Heart right ventricle (tissue), 16 donors: ENCODE data around the gene RNASEH1. TPM values are rescaled to one million over a fixed set of nuclear protein-coding genes. Genes with fewer than 3 reads are reported as not detected.

ENCODE experiments used
- ATAC-seq, 8 donors: fragments of 200-7000 bp; cut with Tn5 transposase; one replicate each; pipeline ENCODE4 v1.9.1; 2020; ENCODE audit warnings: mild to moderate bottlenecking in 8 of 8, moderate library complexity in 8 of 8, moderate number of reproducible peaks in 1 of 8
- DNase-seq, 2 donors: peaks; one replicate each; pipeline ENCODE4 v3.0.0-alpha.2; 2020
- H3K27ac ChIP-seq, 10 donors: fragments of 200-600 bp; sonication (generic) in 2 of 10; one replicate each; pipeline versions ENCODE4 v1.5.0 to v1.8.0; 2020 to 2022; ENCODE audit warnings: mild to moderate bottlenecking in 3 of 10
- H3K27me3 ChIP-seq, 7 donors: fragments of 200-600 bp; one replicate each; pipeline ENCODE4 v1.8.0; 2021 to 2022; ENCODE audit warnings: mild to moderate bottlenecking in 2 of 7
- H3K36me3 ChIP-seq, 9 donors: fragments of 200-600 bp; sonication (generic) in 1 of 9; one replicate each; pipeline versions ENCODE4 v1.5.0 to v1.8.0; 2020 to 2022; ENCODE audit warnings: mild to moderate bottlenecking in 2 of 9
- H3K4me1 ChIP-seq, 9 donors: fragments of 200-600 bp; sonication (generic) in 1 of 9; one replicate each; pipeline versions ENCODE4 v1.5.0 to v1.8.0; 2020 to 2022; ENCODE audit warnings: mild to moderate bottlenecking in 4 of 9
- H3K4me3 ChIP-seq, 10 donors: fragments of 200-600 bp; sonication (generic) in 2 of 10; one replicate each; pipeline versions ENCODE4 v1.5.0 to v1.8.0; 2020 to 2022; ENCODE audit warnings: mild to moderate bottlenecking in 7 of 10, moderate library complexity in 2 of 10
- H3K9me3 ChIP-seq, 11 donors: fragments of 200-600 bp in 10 of 11; sonication (generic) in 2 of 11; one replicate each; pipeline versions ENCODE4 v1.5.0 to v1.8.0; 2013 to 2022; ENCODE audit warnings: mild to moderate bottlenecking in 2 of 11, control low read depth in 1 of 11, moderate library complexity in 1 of 11
- CTCF ChIP-seq, 9 donors: fragments of 200-600 bp; sonication (generic) in 2 of 9; IDR thresholded peaks; one replicate each; pipeline versions ENCODE4 v1.5.0 to v1.8.0; 2021 to 2022; ENCODE audit warnings: antibody characterized with exemption in 9 of 9, mild to moderate bottlenecking in 5 of 9, moderate library complexity in 1 of 9
- WGBS, 2 donors: extraction: QIAGEN DNeasy Blood & Tissue Kit; methylation state at CpG; one replicate each; pipeline ENCODE4 v1.1.7; 2013; ENCODE audit warnings: inconsistent platforms in 1 of 2; 5-methylcytosine and 5-hydroxymethylcytosine counted together
- intact Hi-C, 10 donors: fragments of 100-400 bp; cut with DNase I; formaldehyde crosslinking; loops; one replicate each; pipeline versions ENCODE4 v1.11.1 to v1.14.2; 2022
- polyA plus RNA-seq, 2 donors: library from polyadenylated mRNA; stranded (reverse); fragments of 200-250 nt; gene quantifications; one replicate each; pipeline ENCODE4 v1.2.3, GENCODE V29; 2013
- total RNA-seq, 10 donors: library from RNA; stranded (reverse); fragmentation: NEBNext Ultra II Directional in 3 of 10; extraction: Animal tissue kit (Norgen Biotek cat#: 25700) in 3 of 10; gene quantifications; one replicate each; pipeline versions ENCODE4 v1.2.1 to v1.2.4, GENCODE V29; 2021 to 2023
- donor health status: Arrhythmogenic right ventricular cardiomyopathy.
- donor health status: ischemic (EF 13 %, LVEDD 7.1; RV severe dilation, severe dysfunction).
- donor health status: healthy with polysubstance abuse.
- donor health status: DM: no; HTN: yes; CAD: no.
- donor health status: DM: no; HTN: no; CAD: no.
- donor health status: ischemic (EF 25% LVEDD 6.9; RV normal size, moderate dysfunction).
- donor health status: ischemic (EF 25% LVEDD 5.7; RV mildly dilated, moderate dysfunction).
- donor health status: healthy.
- donor health status: DM: yes; HTN: yes; CAD: no.
- donor health status: Ischemic cardiomyopathy.
- donor health status: ischemic (EF 35%, LVEDD 5.7; RV mildly dilated, moderate dysfunction).
- donor health status: nonischemic (EF 11% LVEDD 7.7; RV severe dilation, severe dysfunction).
- donor health status: DM: yes; HTN: yes; CAD: no.
- donor health status: PGD.
- donor health status: ischemic (EF 29% LVEDD 5.4; RV normal size, mild dysfunction).
- donor health status: nonischemic (EF 23%, LVEDD 6.1; RV moderate dilation, normal function).

The RNASEH1 gene
- total and polyA plus RNA-seq, 12 donors = 8.7 to 24.0 (median 19.3) TPM

DNA sequence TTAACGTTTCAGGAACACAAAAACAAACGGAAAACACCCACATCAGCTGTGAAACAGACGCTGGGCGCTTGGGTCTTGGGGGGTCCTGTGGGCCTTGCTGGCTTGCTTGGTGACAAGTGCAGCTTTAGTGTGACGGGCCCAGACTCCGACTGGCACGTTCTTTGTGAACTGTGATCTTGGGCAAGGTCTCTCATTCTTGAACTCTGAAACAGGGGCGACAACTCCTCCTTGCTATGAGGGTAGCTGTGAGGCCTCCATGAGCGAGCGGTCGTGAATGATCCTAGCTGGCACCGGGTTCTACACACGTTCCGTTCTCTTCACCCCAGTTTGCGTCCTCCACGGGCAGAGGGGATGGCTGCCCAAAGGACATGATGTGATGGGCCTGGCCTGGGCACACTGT lies 28.1 kb upstream of the RNASEH1 start:
- H3K4me3 ChIP-seq = peak overlapping the region in 2 of 10 donors; percentile 27 to 43
- peak overlapping the region; percentile 68 to 89 (median 77) for H3K27ac ChIP-seq
- DNase-seq (no peak), ATAC-seq (no peak)
- no peak for TF ChIP-seq CTCF (IDR thresholded peaks at IDR 0.05)
- no peaks in the 10 kb centered on the region for H3K27me3 ChIP-seq
- 84 to 85% methylated on average over 16 of the region's 16 CpGs for WGBS, 2 donors
- H3K4me1 ChIP-seq = peaks cover 3 to 27% (median 20%) of the 10 kb centered on the region in 9 donors
- H3K36me3 ChIP-seq = peaks cover 0 to 34% (median 6%) of the 10 kb centered on the region in 9 donors
- no peaks in the 10 kb centered on the region for H3K9me3 ChIP-seq
- intact Hi-C loops = loop anchor here in 3 of 10 donors (5.0 to 10.0 kb wide), 2 partner anchors 41 to 69 kb away; partner anchors contain the start of gene ALLC (in 1 of the 3)

GRCh38 chr2:3585261-3586109 lies 27.4 kb upstream of the RNASEH1 start:
- H3K36me3 ChIP-seq = peaks cover 0 to 41% (median 13%) of the 10 kb centered on the region in 9 donors
- intact Hi-C loops = loop anchor here in 3 of 10 donors (5.0 to 10.0 kb wide), 2 partner anchors 42 to 69 kb away; partner anchors contain the start of gene ALLC (in 1 of the 3)
- H3K4me1 ChIP-seq = peaks cover 3 to 27% (median 20%) of the 10 kb centered on the region in 9 donors
- H3K27me3 ChIP-seq = no peaks in the 10 kb centered on the region
- H3K9me3 ChIP-seq = no peaks in the 10 kb centered on the region
- H3K27ac ChIP-seq = peak overlapping the region; percentile 68 to 89 (median 77)
- H3K4me3 ChIP-seq = peak overlapping the region in 7 of 10 donors; percentile 3 to 43 (median 22)
- DNase-seq = peak; percentile 68 to 86
- TF ChIP-seq CTCF (IDR thresholded peaks at IDR 0.05) = no peak
- 33 to 37% methylated on average over 29 of the region's 29 CpGs for WGBS, 2 donors
- ATAC-seq = peak; percentile 87 to 95 (median 92)

DNA sequence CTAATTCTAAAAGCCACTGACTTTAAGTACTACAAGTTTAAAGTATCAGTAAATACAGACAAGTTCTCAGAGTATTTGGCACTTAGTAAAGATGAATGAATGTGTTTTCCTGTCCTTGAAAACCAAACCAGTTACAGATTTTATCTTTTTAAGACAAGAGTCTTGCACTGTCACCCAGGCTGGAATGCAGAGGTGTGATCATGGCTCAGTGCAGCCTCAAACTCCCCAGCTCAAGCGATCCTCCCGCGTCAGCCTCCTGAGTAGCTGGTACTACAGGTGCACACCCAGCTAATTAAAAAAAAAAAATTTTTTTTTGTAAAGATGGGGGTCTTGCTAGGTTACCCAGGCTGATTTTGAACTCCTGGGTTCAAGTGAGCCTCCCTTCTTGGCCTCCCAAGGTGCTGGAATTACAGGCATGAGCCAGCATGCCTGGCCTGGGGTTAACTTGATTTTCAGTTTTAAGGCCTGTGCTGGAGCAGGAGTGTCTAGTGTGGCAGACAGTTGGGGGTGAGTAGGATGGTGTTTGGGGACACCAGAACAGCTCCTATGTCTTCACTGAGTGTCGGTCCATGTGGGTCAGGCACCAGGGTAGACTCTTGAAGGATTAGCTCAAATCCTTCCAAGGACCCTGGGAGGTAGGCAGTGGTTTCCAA lies 26.6 kb upstream of the RNASEH1 start:
- ATAC-seq (peak in 2 of 8 donors; percentile 3 to 14), DNase-seq (no peak)
- no peak for TF ChIP-seq CTCF (IDR thresholded peaks at IDR 0.05)
- Histone ChIP-seq H3K4me3 (peak overlapping the region in 3 of 10 donors; percentile 27 to 43 (median 33)), H3K4me1 (peaks cover 3 to 27% (median 20%) of the 10 kb centered on the region in 9 donors), H3K27ac (peak overlapping the region; percentile 68 to 89 (median 77)), H3K36me3 (peaks cover 0 to 48% (median 20%) of the 10 kb centered on the region in 9 donors), H3K27me3 (no peaks in the 10 kb centered on the region), H3K9me3 (no peaks in the 10 kb centered on the region)
- intact Hi-C loops = loop anchor here in 3 of 10 donors (5.0 to 10.0 kb wide), 2 partner anchors 43 to 70 kb away; partner anchors contain the start of gene ALLC (in 1 of the 3)
- 46 to 80% methylated on average over 4 of the region's 4 CpGs for WGBS, 2 donors

DNA sequence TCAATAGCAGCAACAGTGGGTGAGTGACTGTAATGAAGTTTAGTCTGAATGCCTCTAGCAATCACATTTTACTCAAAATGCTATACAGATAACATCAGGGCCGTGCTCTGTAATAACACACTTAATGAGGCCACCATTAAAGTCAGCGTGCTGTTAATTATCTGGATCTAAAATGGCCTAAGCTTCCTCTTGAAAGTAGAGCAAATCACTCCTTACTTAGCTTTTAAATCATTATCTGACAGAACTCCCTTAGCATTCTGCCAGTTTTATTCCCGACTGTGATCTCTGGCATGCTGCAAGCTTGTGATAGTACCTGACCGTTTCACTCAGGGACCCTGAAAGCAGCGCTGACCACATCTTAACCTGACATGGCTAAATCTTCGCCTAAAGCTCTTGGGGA lies 25.9 kb upstream of the RNASEH1 start:
- H3K36me3 ChIP-seq = peaks cover 0 to 55% (median 25%) of the 10 kb centered on the region in 9 donors
- intact Hi-C loops = loop anchor here in 1 of 10 donors (10.0 kb wide), 1 partner anchor 71 kb away; the partner anchor contains the start of gene ALLC
- H3K9me3 ChIP-seq = no peaks in the 10 kb centered on the region
- no peak overlapping the region for H3K4me3 ChIP-seq
- 71 to 79% methylated on average over 6 of the region's 6 CpGs for WGBS, 2 donors
- no peak for TF ChIP-seq CTCF (IDR thresholded peaks at IDR 0.05)
- ATAC-seq (no peak), DNase-seq (no peak)
- peaks cover 5 to 27% (median 23%) of the 10 kb centered on the region in 9 donors for H3K4me1 ChIP-seq
- H3K27me3 ChIP-seq = no peaks in the 10 kb centered on the region
- peak overlapping the region in 9 of 10 donors; percentile 29 to 89 (median 79) for H3K27ac ChIP-seq
